SK-N-SH treated with all-trans-retinoic acid at 6 μM for 48 hours (cell line): ENCODE measurements around the gene TRIM39.

ENCODE experiments used
- ATAC-seq: fragments of 200-7000 bp; cut with Tn5 transposase; 3 replicates; pipeline ENCODE4 v1.9.1; 2020; ENCODE audit warnings: mild to moderate bottlenecking, moderate library complexity
- ARNTL ChIP-seq: fragments of 450-650 bp; formaldehyde crosslinking; IDR thresholded peaks from 2 replicates; pipeline ENCODE4 v1.5.0; 2020; ENCODE audit warnings: low read depth, mild to moderate bottlenecking, moderate library complexity, borderline replicate concordance
- BACH2 ChIP-seq: fragments of 250-450 bp; sonication (Bioruptor Pico); IDR thresholded peaks from 2 replicates; pipeline ENCODE4 v1.9.0; 2021; ENCODE audit warnings: mild to moderate bottlenecking, borderline replicate concordance
- CREB5 ChIP-seq: fragments of 250-450 bp; sonication (Bioruptor Pico); IDR thresholded peaks from 2 replicates; pipeline ENCODE4 v1.5.1; 2020; ENCODE audit warnings: low read depth, mild to moderate bottlenecking, moderate library complexity
- CSRNP3 ChIP-seq: fragments of 250-450 bp; sonication (Bioruptor Pico); IDR thresholded peaks from 2 replicates; pipeline ENCODE4 v1.5.1; 2021; ENCODE audit warnings: mild to moderate bottlenecking, moderate library complexity
- ESRRG ChIP-seq: fragments of 250-450 bp; sonication (Bioruptor Pico); IDR thresholded peaks from 2 replicates; pipeline ENCODE4 v1.6.1; 2021; ENCODE audit warnings: mild to moderate bottlenecking
- GLIS3 ChIP-seq: fragments of 250-450 bp; sonication (Bioruptor Pico); IDR thresholded peaks from 2 replicates; pipeline ENCODE4 v1.5.0; 2020; ENCODE audit warnings: mild to moderate bottlenecking, moderate library complexity
- ISL1 ChIP-seq: fragments of 250-450 bp; sonication (Bioruptor Pico); IDR thresholded peaks from 2 replicates; pipeline ENCODE4 v2.1.2; 2022; ENCODE audit warnings: mild to moderate bottlenecking, moderate library complexity
- OSR1 ChIP-seq: fragments of 250-450 bp; sonication (Bioruptor Pico); IDR thresholded peaks from 2 replicates; pipeline ENCODE4 v1.8.0; 2022; ENCODE audit warnings: moderate library complexity, mild to moderate bottlenecking, inconsistent platforms
- PATZ1 ChIP-seq: fragments of 250-450 bp; sonication (Bioruptor Pico); IDR thresholded peaks from 2 replicates; pipeline ENCODE4 v1.8.0; 2020; ENCODE audit warnings: mild to moderate bottlenecking, moderate library complexity, borderline replicate concordance
- POU6F1 ChIP-seq: fragments of 250-450 bp; sonication (Bioruptor Pico); IDR thresholded peaks from 2 replicates; pipeline ENCODE4 v1.8.0; 2021; ENCODE audit warnings: low read depth, mild to moderate bottlenecking, moderate library complexity, borderline replicate concordance
- PPARA ChIP-seq: fragments of 250-450 bp; sonication (Bioruptor Pico); IDR thresholded peaks from 2 replicates; pipeline ENCODE4 v1.5.0; 2020; ENCODE audit warnings: mild to moderate bottlenecking, borderline replicate concordance
- RARB ChIP-seq: fragments of 250-450 bp; sonication (Bioruptor Pico); IDR thresholded peaks from 2 replicates; pipeline ENCODE4 v1.8.0; 2021; ENCODE audit warnings: mild to moderate bottlenecking, moderate library complexity
- SNAI2 ChIP-seq: fragments of 250-450 bp; sonication (Bioruptor Pico); IDR thresholded peaks from 2 replicates; pipeline ENCODE4 v1.5.0; 2020; ENCODE audit warnings: mild to moderate bottlenecking, moderate library complexity
- TCF4 ChIP-seq: fragments of 250-450 bp; sonication (Bioruptor Pico); IDR thresholded peaks from 2 replicates; pipeline ENCODE4 v1.8.0; 2021; ENCODE audit warnings: mild to moderate bottlenecking, moderate library complexity, borderline replicate concordance
- TOX ChIP-seq: fragments of 250-450 bp; sonication (Bioruptor Pico); IDR thresholded peaks from 2 replicates; pipeline ENCODE4 v1.8.0; 2021; ENCODE audit warnings: mild to moderate bottlenecking, moderate library complexity, borderline replicate concordance
- TSHZ2 ChIP-seq: fragments of 250-450 bp; sonication (Bioruptor Pico); IDR thresholded peaks from 2 replicates; pipeline ENCODE4 v1.5.0; 2020; ENCODE audit warnings: mild to moderate bottlenecking, moderate library complexity
- ZC3H10 ChIP-seq: fragments of 250-450 bp; sonication (Bioruptor Pico); IDR thresholded peaks from 2 replicates; pipeline ENCODE4 v1.5.1; 2021; ENCODE audit warnings: mild to moderate bottlenecking, moderate library complexity
- ZFP3 ChIP-seq: fragments of 250-450 bp; sonication (Bioruptor Pico); IDR thresholded peaks from 2 replicates; pipeline ENCODE4 v1.5.0; 2020; ENCODE audit warnings: mild to moderate bottlenecking, moderate library complexity
- ZFP30 ChIP-seq: fragments of 450-650 bp; formaldehyde crosslinking; IDR thresholded peaks from 2 replicates; pipeline ENCODE4 v1.5.0; 2022; ENCODE audit warnings: mild to moderate bottlenecking, moderate library complexity
- ZNF70 ChIP-seq: fragments of 450-650 bp; formaldehyde crosslinking; IDR thresholded peaks from 2 replicates; pipeline ENCODE4 v1.5.0; 2020; ENCODE audit warnings: mild to moderate bottlenecking, moderate library complexity
- ZNF8 ChIP-seq: fragments of 450-650 bp; formaldehyde crosslinking; IDR thresholded peaks from 2 replicates; pipeline ENCODE4 v1.5.0; 2020; ENCODE audit warnings: mild to moderate bottlenecking, moderate library complexity

TRIM39 gene

GRCh38 chr6:30311101-30311500 lies 15.6 kb upstream of the TRIM39 start:
- TF ChIP-seq ZNF8 (CRISPR knock-in tag) (no peak), ZFP3 (CRISPR knock-in tag) (no peak), ESRRG (CRISPR knock-in tag) (no peak), CSRNP3 (CRISPR knock-in tag) (no peak), ZFP30 (CRISPR knock-in tag) (no peak), TOX (CRISPR knock-in tag) (no peak), ARNTL (CRISPR knock-in tag) (no peak), ZNF70 (CRISPR knock-in tag) (no peak), TSHZ2 (CRISPR knock-in tag) (no peak), ZC3H10 (CRISPR knock-in tag) (no peak), GLIS3 (CRISPR knock-in tag) (no peak)
- no peak for ATAC-seq

GRCh38 chr6:30311671-30312070 lies 15.1 kb upstream of the TRIM39 start:
- TF ChIP-seq GLIS3 (CRISPR knock-in tag) (no peak), ZNF8 (CRISPR knock-in tag) (no peak), POU6F1 (CRISPR knock-in tag) (no peak), SNAI2 (no peak), ZC3H10 (CRISPR knock-in tag) (no peak), ESRRG (CRISPR knock-in tag) (no peak), TCF4 (CRISPR knock-in tag) (no peak), ZFP3 (CRISPR knock-in tag) (no peak), ARNTL (CRISPR knock-in tag) (no peak), ISL1 (CRISPR knock-in tag) (no peak), TOX (CRISPR knock-in tag) (no peak), OSR1 (CRISPR knock-in tag) (no peak), RARB (CRISPR knock-in tag) (no peak), ZNF70 (CRISPR knock-in tag) (no peak), BACH2 (CRISPR knock-in tag) (no peak), PATZ1 (CRISPR knock-in tag) (no peak), PPARA (CRISPR knock-in tag) (no peak), TSHZ2 (CRISPR knock-in tag) (no peak), CREB5 (CRISPR knock-in tag) (no peak), ZFP30 (CRISPR knock-in tag) (no peak)
- ATAC-seq: no peak
